ENCODE data around the gene CBLL1. TPM values are rescaled to one million over a fixed set of nuclear protein-coding genes. Genes with fewer than 3 reads are reported as not detected.

CBLL1 gene
- total RNA-seq, 1 experiment from 2014 or later: 35.0 TPM

GRCh38 chr7:107778283-107778682 lies 34.3 kb downstream of the CBLL1 start:
- no peaks in the 10 kb centered on the region for H3K9me2 ChIP-seq (ENCODE audit: insufficient read depth)
- ATAC-seq: no peak
- H2AFZ ChIP-seq (ENCODE audit: low read depth, low read length, poor library complexity, severe bottlenecking): no peak overlapping the region
- TF ChIP-seq EZH2 (IDR thresholded peaks at IDR 0.05): no peak
- TF ChIP-seq POLR2AphosphoS5 (IDR thresholded peaks at IDR 0.05; ENCODE audit: low read depth, low read length): no peak
- no peak for TF ChIP-seq EZH2phosphoT487 (IDR thresholded peaks at IDR 0.05; ENCODE audit: borderline replicate concordance)
- no peak for TF ChIP-seq ZBTB33 (IDR thresholded peaks at IDR 0.05; ENCODE audit: extremely low read depth, insufficient replicate concordance, low read length)
- H3K27me3 ChIP-seq (ENCODE audit: insufficient read depth, low read length): no peaks in the 10 kb centered on the region
- no peaks in the 10 kb centered on the region for H3K9me3 ChIP-seq (ENCODE audit: control insufficient read depth in 1 of 2, insufficient read depth in 1 of 2, low read depth in 1 of 2, low read length in 2 of 2)
- no peaks in the 10 kb centered on the region for H3K4me1 ChIP-seq (ENCODE audit: control insufficient read depth in 1 of 2, insufficient read depth in 2 of 2, low read length in 2 of 2)
- DNase-seq (ENCODE audit: low read depth, low spot score): no peak
- BruUV-seq (replicated peaks): no TSS peak
- H3K27ac ChIP-seq (ENCODE audit: low read depth, low read length): no peak overlapping the region
- CTCF ChIA-PET: no interaction called here
- H3K79me2 ChIP-seq (ENCODE audit: insufficient read depth, low read length): no peaks in the 10 kb centered on the region
- H3K9ac ChIP-seq (ENCODE audit: low read length): no peak overlapping the region
- POLR2A ChIA-PET: interaction anchor here (1.0 kb wide), 1 partner anchor 35 kb away, joined by 3 read pairs; no protein-coding TSS in a partner anchor
- no peak overlapping the region for H3K4me3 ChIP-seq (replicated peaks in 1 of 2; ENCODE audit: low read depth in 1 of 2, low read length in 2 of 2)
- H3K4me2 ChIP-seq (ENCODE audit: low read length): no peak overlapping the region
- intact Hi-C loops (cut with micrococcal nuclease): no loop called here
- H3K36me3 ChIP-seq (ENCODE audit: control insufficient read depth in 1 of 2, insufficient read depth in 2 of 2, low read length in 2 of 2): no peaks in the 10 kb centered on the region
- H4K20me1 ChIP-seq (ENCODE audit: insufficient read depth): no peaks in the 10 kb centered on the region
- RAD21 ChIA-PET (ENCODE audit: low non-redundant PET in 1 of 2, low total read pairs in 2 of 2, uncharacterized antibody in 2 of 2, unreplicated experiment in 2 of 2): no interaction called here

GRCh38 chr7:107779647-107780099 lies 35.7 kb downstream of the CBLL1 start:
- no peaks in the 10 kb centered on the region for H3K9me2 ChIP-seq (ENCODE audit: insufficient read depth)
- no peaks in the 10 kb centered on the region for H3K4me1 ChIP-seq (ENCODE audit: control insufficient read depth in 1 of 2, insufficient read depth in 2 of 2, low read length in 2 of 2)
- no peaks in the 10 kb centered on the region for H3K27me3 ChIP-seq (ENCODE audit: insufficient read depth, low read length)
- no peaks in the 10 kb centered on the region for H4K20me1 ChIP-seq (ENCODE audit: insufficient read depth)
- intact Hi-C loops (cut with micrococcal nuclease): no loop called here
- no peak overlapping the region for H3K27ac ChIP-seq (ENCODE audit: low read depth, low read length)
- H3K9me3 ChIP-seq (ENCODE audit: control insufficient read depth in 1 of 2, insufficient read depth in 1 of 2, low read depth in 1 of 2, low read length in 2 of 2): no peaks in the 10 kb centered on the region
- ChIA-PET POLR2A (no interaction called here), RAD21 (ENCODE audit: low non-redundant PET in 1 of 2, low total read pairs in 2 of 2, uncharacterized antibody in 2 of 2, unreplicated experiment in 2 of 2) (no interaction called here), CTCF (no interaction called here)
- no peak overlapping the region for H2AFZ ChIP-seq (ENCODE audit: low read depth, low read length, poor library complexity, severe bottlenecking)
- no peak for ATAC-seq
- no peak overlapping the region for H3K9ac ChIP-seq (ENCODE audit: low read length)
- no peak overlapping the region for H3K4me3 ChIP-seq (replicated peaks in 1 of 2; ENCODE audit: low read depth in 1 of 2, low read length in 2 of 2)
- no peak for DNase-seq (ENCODE audit: low read depth, low spot score)
- H3K4me2 ChIP-seq (ENCODE audit: low read length): no peak overlapping the region
- no TSS peak for BruUV-seq (replicated peaks)
- H3K79me2 ChIP-seq (ENCODE audit: insufficient read depth, low read length): no peaks in the 10 kb centered on the region
- no peak for TF ChIP-seq FOSL1 (IDR thresholded peaks at IDR 0.05; ENCODE audit: low read depth)
- no peak for TF ChIP-seq EGR1 (IDR thresholded peaks at IDR 0.05; ENCODE audit: low read depth)
- TF ChIP-seq CBX3 (IDR thresholded peaks at IDR 0.05; ENCODE audit: low read depth): no peak
- no peak for TF ChIP-seq SIN3A (IDR thresholded peaks at IDR 0.05; ENCODE audit: low read depth)
- TF ChIP-seq RAD21 (IDR thresholded peaks at IDR 0.05; ENCODE audit: low read depth): no peak
- no peak for TF ChIP-seq POLR2AphosphoS5 (IDR thresholded peaks at IDR 0.05; ENCODE audit: low read depth, low read length)
- no peak for TF ChIP-seq CEBPB (IDR thresholded peaks at IDR 0.05; ENCODE audit: low read depth)
- TF ChIP-seq ATF3 (IDR thresholded peaks at IDR 0.05): no peak
- no peak for TF ChIP-seq POLR2A (IDR thresholded peaks at IDR 0.05; ENCODE audit: borderline replicate concordance, extremely low read depth, insufficient read depth, insufficient read length)
- TF ChIP-seq ZNF274 (IDR thresholded peaks at IDR 0.05; ENCODE audit: low read depth, low read length): no peak
- TF ChIP-seq YY1 (IDR thresholded peaks at IDR 0.05; ENCODE audit: extremely low read depth, insufficient replicate concordance, low read depth, low read length): no peak
- no peak for TF ChIP-seq CTCF (IDR thresholded peaks at IDR 0.05 in 2 of 3, conservative IDR thresholded peaks at IDR 0.05 in 1 of 3; ENCODE audit: borderline replicate concordance in 1 of 3, insufficient read depth in 1 of 3, low read depth in 2 of 3, low read length in 2 of 3)
- H3K36me3 ChIP-seq (ENCODE audit: control insufficient read depth in 1 of 2, insufficient read depth in 2 of 2, low read length in 2 of 2): no peaks in the 10 kb centered on the region
